H1 (cell line): ENCODE results near the gene PDE4C. TPM values are rescaled to one million over a fixed set of nuclear protein-coding genes. Genes with fewer than 3 reads are reported as not detected.

Source experiments
- BCL11A ChIP-seq, 2 experiments: IDR thresholded peaks; one replicate each; pipeline ENCODE4 v1.6.1; 2011; ENCODE audit warnings: low read depth in 2 of 2, low read length in 2 of 2, mild to moderate bottlenecking in 2 of 2
- CBX5 ChIP-seq: fragments of 300-800, 300-1000 bp; sonication (generic); IDR thresholded peaks from 2 replicates; pipeline ENCODE4 v1.7.1; 2016; ENCODE audit warnings: antibody characterized with exemption, low read length, low read depth
- CEBPB ChIP-seq: IDR thresholded peaks from 2 replicates; pipeline ENCODE4 v1.6.1; 2012; ENCODE audit warnings: low read depth, low read length
- CTCF ChIP-seq, 3 experiments: IDR thresholded peaks; 1 replicate in 2 of 3; 2 replicates in 1 of 3; pipeline versions ENCODE4 v1.5.1 to v1.6.1; 2011; ENCODE audit warnings: low read length in 3 of 3, mild to moderate bottlenecking in 3 of 3, inconsistent platforms in 2 of 3, low read depth in 1 of 3, moderate library complexity in 1 of 3; ENCODE audit not compliant: insufficient read depth in 1 of 3; ENCODE audit errors: control extremely low read depth in 1 of 3
- GTF2F1 ChIP-seq: IDR thresholded peaks from 2 replicates; pipeline ENCODE4 v1.6.1; 2012; ENCODE audit warnings: low read depth, low read length, improper control_type of control experiment, borderline replicate concordance
- HDAC2 ChIP-seq, 2 experiments: fragments of 300-600 bp in 1 of 2; sonication (generic) in 1 of 2; IDR thresholded peaks; 2 replicates each; pipeline ENCODE4 v1.6.1; 2011 to 2012; ENCODE audit warnings: low read depth in 2 of 2, low read length in 2 of 2, mild to moderate bottlenecking in 2 of 2, moderate library complexity in 2 of 2, borderline replicate concordance in 1 of 2, inconsistent platforms in 1 of 2
- KDM5A ChIP-seq: fragments of 200-600 bp; IDR thresholded peaks from 2 replicates; pipeline ENCODE4 v1.7.1; 2012; ENCODE audit warnings: mild to moderate bottlenecking, low read length, inconsistent platforms, mixed read lengths
- MAFK ChIP-seq: IDR thresholded peaks from 2 replicates; pipeline ENCODE4 v1.6.1; 2012; ENCODE audit warnings: low read depth, mild to moderate bottlenecking, improper control_type of control experiment, low read length
- MAX ChIP-seq: IDR thresholded peaks from 2 replicates; pipeline ENCODE4 v1.6.1; 2012; ENCODE audit warnings: inconsistent platforms
- RBBP5 ChIP-seq: IDR thresholded peaks from 2 replicates; pipeline ENCODE4 v1.7.1; 2012; ENCODE audit warnings: low read depth, mild to moderate bottlenecking, inconsistent platforms, low read length, moderate library complexity, borderline replicate concordance
- SIN3A ChIP-seq, 2 experiments: IDR thresholded peaks in 1 of 2; conservative IDR thresholded peaks in 1 of 2; 2 replicates each; pipeline ENCODE4 v1.6.1; 2011 to 2012; ENCODE audit warnings: low read length in 2 of 2, improper control_type of control experiment in 1 of 2, low read depth in 1 of 2, mild to moderate bottlenecking in 1 of 2
- SIRT6 ChIP-seq: IDR thresholded peaks from one replicate; pipeline ENCODE4 v1.7.1; 2012; ENCODE audit warnings: low read length, inconsistent platforms
- SIX5 ChIP-seq: IDR thresholded peaks from 2 replicates; pipeline ENCODE4 v1.6.1; 2011; ENCODE audit warnings: mild to moderate bottlenecking, low read depth, low read length
- SP1 ChIP-seq: IDR thresholded peaks from 2 replicates; pipeline ENCODE4 v1.6.1; 2011; ENCODE audit warnings: low read depth, low read length
- SP4 ChIP-seq: IDR thresholded peaks from 2 replicates; pipeline ENCODE4 v1.6.1; 2012; ENCODE audit warnings: low read length, inconsistent platforms
- TBP ChIP-seq: IDR thresholded peaks from 2 replicates; pipeline ENCODE4 v1.6.1; 2011; ENCODE audit warnings: low read depth, low read length, improper control_type of control experiment
- TCF12 ChIP-seq: IDR thresholded peaks from 2 replicates; pipeline ENCODE4 v1.6.1; 2011; ENCODE audit warnings: low read depth, mild to moderate bottlenecking, low read length
- TEAD4 ChIP-seq: IDR thresholded peaks from 2 replicates; pipeline ENCODE4 v1.6.1; 2012; ENCODE audit warnings: low read depth, low read length, inconsistent platforms, mixed read lengths
- USF2 ChIP-seq: IDR thresholded peaks from 2 replicates; pipeline ENCODE4 v1.6.1; 2011; ENCODE audit warnings: low read length, improper control_type of control experiment
- YY1 ChIP-seq: IDR thresholded peaks from 2 replicates; pipeline ENCODE4 v1.6.1; 2011; ENCODE audit warnings: low read depth, mild to moderate bottlenecking, low read length
- polyA plus RNA-seq, 7 experiments: library from polyadenylated mRNA; depleted of rRNA in 3 of 7; stranded (reverse) in 5 of 7; unstranded in 2 of 7; fragments of >200 nt in 5 of 7; fragments of 200-250 nt in 2 of 7; gene quantifications; 1 replicate in 5 of 7; 2 replicates in 1 of 7; 4 replicates in 1 of 7; pipeline versions ENCODE4 v1.2.1 to v1.2.3, GENCODE V29; 2011 to 2013; ENCODE audit warnings: missing spikeins in 2 of 7, mixed read lengths in 2 of 7
- total RNA-seq: library from RNA; stranded (reverse); fragmentation: NEBNext Ultra II Directional; extraction: Animal tissue kit (Norgen Biotek cat#: 25700); gene quantifications from 2 replicates; pipeline ENCODE4 v1.2.1, GENCODE V29; 2021

The PDE4C gene
- total and polyA plus RNA-seq, 2 of the 8 experiments (the other 6 are each of a cell fraction or from before 2014, with no cell fraction given): 2.7 to 3.1 TPM

- TF ChIP-seq MAX: no peak
- TF ChIP-seq GTF2F1: no peak
- no peak for TF ChIP-seq USF2
- no peak for TF ChIP-seq CEBPB
- TF ChIP-seq BCL11A (IDR thresholded peaks at IDR 0.05; ENCODE audit: low read depth in 2 of 2, low read length in 2 of 2): no peak
- TF ChIP-seq SP1: peak; percentile 96
- peak; percentile 64; the same call in 1 of the 2 replicates for TF ChIP-seq RBBP5
- no peak for TF ChIP-seq SIX5
- peak; percentile 93 for TF ChIP-seq SP4
- no peak for TF ChIP-seq KDM5A
- TF ChIP-seq TCF12: no peak
- TF ChIP-seq TBP: peak; percentile 63; the same call in 1 of the 2 replicates
- peak in 1 of 2 experiments; percentile 75; a peak in 2 of 4 replicates for TF ChIP-seq HDAC2 (IDR thresholded peaks at IDR 0.05; ENCODE audit: borderline replicate concordance in 1 of 2, low read depth in 2 of 2, low read length in 2 of 2)
- no peak for TF ChIP-seq YY1
- peak in 1 of 2 experiments; percentile 72; a peak in 1 of 4 replicates for TF ChIP-seq SIN3A (conservative IDR thresholded peaks at IDR 0.05 in 1 of 2, IDR thresholded peaks at IDR 0.05 in 1 of 2; ENCODE audit: low read depth in 1 of 2, low read length in 2 of 2)
- TF ChIP-seq CBX5: no peak
- no peak for TF ChIP-seq SIRT6
- TF ChIP-seq CTCF (IDR thresholded peaks at IDR 0.05; ENCODE audit: control extremely low read depth in 1 of 3, insufficient read depth in 1 of 3, low read depth in 1 of 3, low read length in 3 of 3): no peak
- TF ChIP-seq MAFK: no peak
- no peak for TF ChIP-seq TEAD4
Measured at GRCh38 chr19:18223860-18224524, 2.2 kb downstream of the PDE4C start (continued).
